MM.1S (cell line): ENCODE measurements around the gene CNTN1.

ENCODE experiments used
- CTCF ChIP-seq: fragments of 300-600 bp; sonication (generic); IDR thresholded peaks from 2 replicates; pipeline ENCODE4 v1.5.1; 2016; ENCODE audit warnings: antibody characterized with exemption, low read length, mixed read lengths
- EZH2 ChIP-seq: fragments of 300-600 bp; sonication (generic); optimal IDR thresholded peaks from 2 replicates; pipeline ENCODE3; 2017; ENCODE audit warnings: low read depth, mild to moderate bottlenecking, antibody characterized with exemption, low read length, mixed read lengths
- EZH2phosphoT487 ChIP-seq: fragments of 300-600 bp; sonication (generic); IDR thresholded peaks from 2 replicates; pipeline ENCODE4 v1.6.1; 2018; ENCODE audit warnings: antibody characterized with exemption, low read length

- TF ChIP-seq EZH2 (no peak), CTCF (no peak), EZH2phosphoT487 (no peak)
Observed at GRCh38 chr12:40717576-40717975, 25.3 kb downstream of the CNTN1 start.
